HepG2 (cell line): ENCODE data around the gene ATG16L2. TPM values are rescaled to one million over a fixed set of nuclear protein-coding genes. Genes with fewer than 3 reads are reported as not detected.
"Not testable (repeated sequence)": the region's sequence is repeated elsewhere in the genome, so short reads cannot be mapped to it uniquely, and the experiment has no call there.

Source experiments
- ATAC-seq: fragments of 200-7000 bp; cut with Tn5 transposase; 3 replicates; pipeline ENCODE4 v1.9.1; 2020; ENCODE audit warnings: mild to moderate bottlenecking, moderate library complexity
- BruUV-seq: library from RNA; stranded (reverse); fragments of 400-500 nt; replicated peaks from 2 replicates; lab custom pipeline; 2021; lab: Mats Ljungman, UMichigan
- CTCF ChIA-PET: fragments of 300-600 bp; formaldehyde crosslinking; extraction: SDS; loops from one replicate; lab custom pipeline; 2021; ENCODE audit warnings: low total read pairs, inconsistent platforms, low intra/inter-chr PET ratio; lab: Yijun Ruan, JAX
- POLR2A ChIA-PET: fragments of 350-600 bp; sonication (Branson Sonifier 250); formaldehyde crosslinking; loops from one replicate; lab custom pipeline; 2020; ENCODE audit warnings: antibody characterized with exemption, inconsistent platforms; lab: Yijun Ruan, JAX
- DNase-seq: peaks from one replicate; pipeline ENCODE4 v3.0.0-alpha.2; 2015; ENCODE audit warnings: low spot score
- FAIRE-seq: peaks from 3 replicates; lab custom pipeline; 2011; peaks lifted over from hg19 to GRCh38; lab: Jason Lieb, UNC
- H2AFZ ChIP-seq: one replicate; pipeline ENCODE4 v1.6.1; 2011; ENCODE audit warnings: low read length, inconsistent platforms
- H3K27ac ChIP-seq: fragments of 300-600 bp; 3 replicates; pipeline ENCODE4 v1.8.0; 2011; ENCODE audit warnings: mixed run types, mild to moderate bottlenecking, mixed read lengths, low read length, inconsistent platforms; ENCODE audit not compliant: insufficient read depth; ENCODE audit errors: extremely low read length
- H3K27me3 ChIP-seq, 2 experiments: fragments of 200-600 bp in 1 of 2; 2 replicates in 1 of 2; 3 replicates in 1 of 2; pipeline versions ENCODE4 v1.6.0 to v1.8.0; 2011; ENCODE audit warnings: low read length in 2 of 2, mild to moderate bottlenecking in 2 of 2, moderate library complexity in 2 of 2, inconsistent platforms in 1 of 2; ENCODE audit not compliant: insufficient read depth in 2 of 2, control insufficient read depth in 1 of 2
- H3K36me3 ChIP-seq, 2 experiments: fragments of 200-600 bp in 1 of 2; replicated peaks in 1 of 2; 2 replicates in 1 of 2; 3 replicates in 1 of 2; pipeline versions ENCODE4 v1.5.1 to v1.8.0; 2011; ENCODE audit warnings: low read length in 2 of 2, inconsistent platforms in 1 of 2; ENCODE audit not compliant: insufficient read depth in 2 of 2, control insufficient read depth in 1 of 2
- H3K4me1 ChIP-seq: 2 replicates; pipeline ENCODE4 v1.5.1; 2012; ENCODE audit warnings: low read length, inconsistent platforms; ENCODE audit not compliant: insufficient read depth
- H3K4me2 ChIP-seq: 2 replicates; pipeline ENCODE4 v1.6.0; 2011; ENCODE audit warnings: low read depth, low read length, inconsistent platforms
- H3K4me3 ChIP-seq, 3 experiments: fragments of 200-600 bp in 1 of 3; sonication (generic), shearing (Covaris generic) in 1 of 3; replicated peaks in 1 of 3; 2 replicates each; pipeline ENCODE4 v1.5.1; 2011 to 2016; ENCODE audit warnings: low read length in 3 of 3, inconsistent platforms in 2 of 3, low read depth in 2 of 3, mild to moderate bottlenecking in 2 of 3, control low read depth in 1 of 3, mixed read lengths in 1 of 3; ENCODE audit not compliant: insufficient read depth in 1 of 3
- H3K79me2 ChIP-seq: one replicate; pipeline ENCODE4 v1.6.1; 2011; ENCODE audit warnings: low read length, inconsistent platforms; ENCODE audit not compliant: insufficient read depth
- H3K9ac ChIP-seq: 2 replicates; pipeline ENCODE4 v1.6.0; 2011; ENCODE audit warnings: mild to moderate bottlenecking, low read depth, low read length, inconsistent platforms; ENCODE audit not compliant: insufficient read depth
- H3K9me3 ChIP-seq: 2 replicates; pipeline ENCODE4 v1.5.1; 2012; ENCODE audit warnings: mild to moderate bottlenecking, low read length
- H4K20me1 ChIP-seq: 2 replicates; pipeline ENCODE4 v1.6.0; 2011; ENCODE audit warnings: inconsistent platforms, mild to moderate bottlenecking, low read length, moderate library complexity; ENCODE audit not compliant: insufficient read depth
- EEA1 ChIP-seq: sonication (generic); formaldehyde crosslinking; IDR thresholded peaks from 2 replicates; pipeline ENCODE4 v1.5.1; 2020; ENCODE audit warnings: mild to moderate bottlenecking, missing genetic modification reagents, borderline replicate concordance
- NCOA5 ChIP-seq: sonication (generic); formaldehyde crosslinking; IDR thresholded peaks from 2 replicates; pipeline ENCODE4 v1.4.0; 2020; ENCODE audit warnings: missing genetic modification reagents
- RXRB ChIP-seq: IDR thresholded peaks from 2 replicates; pipeline ENCODE4 v1.6.1; 2016; ENCODE audit warnings: borderline replicate concordance, missing genetic modification reagents, missing compliant biosample characterization
- SUZ12 ChIP-seq: fragments of 150-350 bp; IDR thresholded peaks from 2 replicates; pipeline ENCODE4 v1.6.1; 2014; ENCODE audit warnings: low read depth, low read length
- TP53 ChIP-seq: sonication (generic); formaldehyde crosslinking; conservative IDR thresholded peaks from 2 replicates; pipeline ENCODE4 v1.4.0; 2020; ENCODE audit warnings: missing genetic modification reagents
- ZNF556 ChIP-seq: sonication (generic); formaldehyde crosslinking; IDR thresholded peaks from 2 replicates; pipeline ENCODE4 v1.4.0; 2020; ENCODE audit warnings: mild to moderate bottlenecking, missing genetic modification reagents, borderline replicate concordance
- WGBS: methylation state at CpG from one replicate; pipeline ENCODE4 v1.1.6; 2017; ENCODE audit warnings: low lambda C conversion rate; 5-methylcytosine and 5-hydroxymethylcytosine counted together
- in situ Hi-C: cut with HindIII; loops from 2 replicates; pipeline ENCODE4 v1.10.0; 2017; ENCODE audit warnings: low pct_unique_long_range_greater_than_20kb; ENCODE audit not compliant: extremely low pct_ligation_motif_present
- intact Hi-C: fragments of 100-400 bp; cut with micrococcal nuclease; formaldehyde crosslinking; loops from one replicate; pipeline ENCODE4 v1.10.0; 2022; ENCODE audit not compliant: unreplicated experiment
- polyA plus RNA-seq, 8 experiments: library from polyadenylated mRNA; depleted of rRNA in 3 of 8; stranded (reverse) in 7 of 8; unstranded in 1 of 8; fragments of >200 nt; fragmentation: Illumina TruSeq in 4 of 8; extraction: Trizol in 4 of 8; gene quantifications; 2 replicates each; pipeline versions ENCODE4 v1.2.1 to v1.2.3, GENCODE V29; 2011 to 2016; ENCODE audit warnings: low read depth in 4 of 8, missing spikeins in 1 of 8, mixed read lengths in 1 of 8; ENCODE audit not compliant: insufficient read depth in 1 of 8
- total RNA-seq, 5 experiments: library from RNA; depleted of rRNA; stranded (reverse); fragments of >200 nt; fragmentation: Illumina TruSeq; extraction: Trizol; gene quantifications; 2 replicates each; pipeline ENCODE4 v1.2.3, GENCODE V29; 2016; ENCODE audit warnings: low read depth in 1 of 5
- TF ChIP-seq, protein P1 (sequence below): sonication (generic); formaldehyde crosslinking; IDR thresholded peaks from 2 replicates; pipeline ENCODE4 v1.4.0; 2020; ENCODE audit warnings: missing genetic modification reagents, borderline replicate concordance

Gene ATG16L2
- total and polyA plus RNA-seq, 2 of the 13 experiments (the other 11 are each of a cell fraction or from before 2014, with no cell fraction given): 6.2 to 14.8 TPM

DNA sequence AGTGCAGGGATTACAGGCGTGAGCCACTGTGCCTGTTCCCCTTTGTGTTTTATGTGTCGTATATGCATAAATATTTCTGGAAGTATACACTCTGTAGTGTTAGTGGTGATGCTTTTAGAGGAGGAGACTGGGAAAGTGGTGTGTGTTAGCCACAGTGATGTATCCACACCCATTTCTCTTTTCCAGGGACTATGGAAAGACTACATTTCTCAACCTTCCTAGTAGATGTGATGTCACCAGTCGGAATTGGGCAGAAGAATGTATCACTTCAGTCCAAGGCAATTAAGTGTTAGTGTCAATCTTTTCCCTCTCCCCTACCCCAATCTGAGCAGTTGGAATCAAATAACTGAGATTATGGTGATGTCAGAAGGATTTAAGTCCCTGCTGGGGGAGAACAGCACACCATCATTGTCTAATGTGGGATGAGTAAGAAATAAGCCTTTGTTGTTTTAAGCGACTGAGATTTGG is 5.8 kb upstream of the ATG16L2 start:
- no TSS peak for BruUV-seq
- no peak overlapping the region for H3K9ac ChIP-seq
- no peak overlapping the region for H3K4me2 ChIP-seq
- H3K27ac ChIP-seq: no peak overlapping the region
- POLR2A ChIA-PET: interaction anchor here (1.8 kb wide), 1 partner anchor 14 kb away, joined by 13 read pairs; the partner anchor contains the start of gene STARD10
- FAIRE-seq: no peak
- CTCF ChIA-PET: no interaction called here
- no peaks in the 10 kb centered on the region; a peak in 1 of 5 replicates for H3K27me3 ChIP-seq
- H3K9me3 ChIP-seq: no peaks in the 10 kb centered on the region
- intact Hi-C loops (no loop called here), in situ Hi-C loops (no loop called here)
- H3K4me3 ChIP-seq: no peak overlapping the region
- H3K4me1 ChIP-seq: peaks cover 40% of the 10 kb centered on the region
- peaks cover 16% of the 10 kb centered on the region for H3K79me2 ChIP-seq
- H3K36me3 ChIP-seq: no peaks in the 10 kb centered on the region; a peak in 1 of 5 replicates
- H2AFZ ChIP-seq: no peak overlapping the region
- TF ChIP-seq, protein P1, sequence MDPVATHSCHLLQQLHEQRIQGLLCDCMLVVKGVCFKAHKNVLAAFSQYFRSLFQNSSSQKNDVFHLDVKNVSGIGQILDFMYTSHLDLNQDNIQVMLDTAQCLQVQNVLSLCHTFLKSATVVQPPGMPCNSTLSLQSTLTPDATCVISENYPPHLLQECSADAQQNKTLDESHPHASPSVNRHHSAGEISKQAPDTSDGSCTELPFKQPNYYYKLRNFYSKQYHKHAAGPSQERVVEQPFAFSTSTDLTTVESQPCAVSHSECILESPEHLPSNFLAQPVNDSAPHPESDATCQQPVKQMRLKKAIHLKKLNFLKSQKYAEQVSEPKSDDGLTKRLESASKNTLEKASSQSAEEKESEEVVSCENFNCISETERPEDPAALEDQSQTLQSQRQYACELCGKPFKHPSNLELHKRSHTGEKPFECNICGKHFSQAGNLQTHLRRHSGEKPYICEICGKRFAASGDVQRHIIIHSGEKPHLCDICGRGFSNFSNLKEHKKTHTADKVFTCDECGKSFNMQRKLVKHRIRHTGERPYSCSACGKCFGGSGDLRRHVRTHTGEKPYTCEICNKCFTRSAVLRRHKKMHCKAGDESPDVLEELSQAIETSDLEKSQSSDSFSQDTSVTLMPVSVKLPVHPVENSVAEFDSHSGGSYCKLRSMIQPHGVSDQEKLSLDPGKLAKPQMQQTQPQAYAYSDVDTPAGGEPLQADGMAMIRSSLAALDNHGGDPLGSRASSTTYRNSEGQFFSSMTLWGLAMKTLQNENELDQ (CRISPR knock-in tag): no peak
- TF ChIP-seq NCOA5 (CRISPR knock-in tag) (no peak), ZNF556 (CRISPR knock-in tag) (no peak), EEA1 (CRISPR knock-in tag) (no peak), SUZ12 (no peak), TP53 (CRISPR knock-in tag) (no peak), RXRB (CRISPR knock-in tag) (no peak)
- WGBS: 96% methylated on average over 4 of the region's 4 CpGs
- H4K20me1 ChIP-seq: no peaks in the 10 kb centered on the region
- DNase-seq: no peak
- no peak for ATAC-seq

DNA sequence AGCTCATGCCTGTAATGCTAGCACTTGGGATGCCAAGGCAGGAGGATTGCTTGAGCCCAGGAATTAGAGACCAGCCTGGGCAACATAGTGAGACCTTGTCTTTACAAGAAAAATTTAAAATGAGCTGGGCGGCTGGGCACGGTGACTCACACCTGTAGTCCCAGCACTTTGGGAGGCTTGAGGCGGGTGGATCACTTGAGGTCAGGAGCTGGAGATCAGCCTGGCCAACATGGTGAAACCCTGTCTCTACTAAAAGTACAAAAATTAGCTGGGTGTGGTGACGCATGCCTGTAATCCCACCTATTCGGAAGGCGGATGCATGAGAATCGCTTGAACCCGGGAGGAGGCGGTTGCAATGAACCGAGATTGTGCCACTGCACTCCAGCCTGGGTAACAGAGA is 2.5 kb upstream of the ATG16L2 start:
- ATAC-seq, DNase-seq, H4K20me1 ChIP-seq, H3K4me3 ChIP-seq, H3K27ac ChIP-seq, H2AFZ ChIP-seq, H3K36me3 ChIP-seq, FAIRE-seq, H3K27me3 ChIP-seq, BruUV-seq, H3K4me2 ChIP-seq, H3K9ac ChIP-seq, in situ Hi-C loops, H3K9me3 ChIP-seq: not testable (repeated sequence)
- CTCF ChIA-PET: interaction anchor here (3.6 kb wide), 1 partner anchor 86 kb away, joined by 25 read pairs; no protein-coding TSS in a partner anchor
- Histone ChIP-seq H3K79me2 (peaks cover 20% of the 10 kb centered on the region), H3K4me1 (peaks cover 55% of the 10 kb centered on the region)
- intact Hi-C loops: loop anchor here (2.0 kb wide), 1 partner anchor 17 kb away; the partner anchor contains the start of gene STARD10
- WGBS: 96% methylated on average over 10 of the region's 10 CpGs
- POLR2A ChIA-PET: interaction anchor here (0.6 to 2.9 kb wide), 2 partner anchors 17 to 653 kb away, joined by 3 to 22 read pairs; partner anchors contain the start of gene STARD10
